HG03196 (cell line): ENCODE data around the gene LIMS2.

Source experiments
- ATAC-seq: cut with Tn5 transposase; IDR thresholded peaks from one replicate; pipeline ENCODE4 v1.9.1; 2021; ENCODE audit not compliant: unreplicated experiment

Gene LIMS2

DNA sequence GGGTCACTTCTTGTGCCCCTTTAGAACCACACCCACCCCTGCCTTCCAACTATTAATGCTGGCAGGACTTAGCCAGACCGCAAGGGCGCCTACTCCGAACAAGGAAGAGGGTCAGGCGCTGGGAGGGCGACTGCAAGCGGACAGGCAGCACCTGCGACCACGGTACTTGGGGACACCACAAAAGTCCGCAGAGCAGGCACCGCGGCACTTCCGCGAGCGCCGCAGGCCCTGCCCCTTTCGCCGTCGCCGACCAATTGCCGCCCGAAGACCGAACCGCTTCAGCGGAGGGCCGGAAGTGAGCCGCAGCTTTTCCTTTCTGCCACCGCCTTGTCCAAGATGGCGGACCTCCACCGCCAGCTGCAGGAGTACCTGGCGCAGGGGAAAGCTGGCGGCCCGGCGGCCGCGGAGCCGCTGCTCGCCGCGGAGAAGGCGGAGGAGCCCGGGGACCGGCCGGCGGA lies 25.9 kb upstream of the LIMS2 start, which contains the start of gene SFT2D3:
Gene SFT2D3, plus strand, starts transcription at position 305 of the 458 bp plus-strand sequence. Its CDS starts 32 bp downstream, at position 337.
- ATAC-seq: peak; percentile 67

GRCh38 chr2:127700527-127701192 lies 25.3 kb upstream of the LIMS2 start:
- ATAC-seq: peak; percentile 62

- no peak for ATAC-seq
Observed at GRCh38 chr2:127698553-127699355, 23.4 kb upstream of the LIMS2 start.

DNA sequence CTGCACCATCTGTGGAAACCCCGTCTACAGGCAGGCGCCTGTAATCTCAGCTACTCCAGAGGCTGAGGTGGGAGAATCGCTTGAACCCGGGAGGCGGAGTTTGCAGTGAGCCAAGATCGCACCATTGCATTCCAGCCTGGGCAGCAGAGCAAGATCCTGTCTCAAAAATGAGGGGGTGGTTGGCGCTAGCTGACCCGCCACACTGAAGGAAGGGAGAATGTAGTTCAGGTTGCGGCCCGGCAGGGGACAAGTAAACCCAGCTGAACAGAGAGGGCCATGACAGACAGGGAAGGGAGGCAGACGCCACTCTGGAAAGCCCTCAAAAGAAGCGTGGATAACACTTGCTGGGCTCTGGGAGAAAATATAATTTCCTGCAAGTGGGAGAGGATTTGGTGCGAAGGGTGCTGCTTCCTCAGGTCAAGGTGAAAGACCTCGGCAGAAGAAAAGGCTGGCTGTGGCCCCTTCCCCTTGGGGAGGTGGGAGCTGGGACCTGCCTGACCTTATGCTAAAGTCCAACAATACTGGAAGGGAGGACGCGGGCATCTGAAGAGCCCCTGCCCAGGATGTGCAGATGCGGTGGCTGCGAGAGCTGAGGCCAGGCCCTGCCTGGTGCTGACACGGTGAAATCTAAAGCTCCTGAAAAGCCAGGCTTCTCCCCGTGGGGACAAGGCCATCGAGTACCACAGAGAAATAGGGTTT lies 22.3 kb upstream of the LIMS2 start:
- ATAC-seq: no peak

DNA sequence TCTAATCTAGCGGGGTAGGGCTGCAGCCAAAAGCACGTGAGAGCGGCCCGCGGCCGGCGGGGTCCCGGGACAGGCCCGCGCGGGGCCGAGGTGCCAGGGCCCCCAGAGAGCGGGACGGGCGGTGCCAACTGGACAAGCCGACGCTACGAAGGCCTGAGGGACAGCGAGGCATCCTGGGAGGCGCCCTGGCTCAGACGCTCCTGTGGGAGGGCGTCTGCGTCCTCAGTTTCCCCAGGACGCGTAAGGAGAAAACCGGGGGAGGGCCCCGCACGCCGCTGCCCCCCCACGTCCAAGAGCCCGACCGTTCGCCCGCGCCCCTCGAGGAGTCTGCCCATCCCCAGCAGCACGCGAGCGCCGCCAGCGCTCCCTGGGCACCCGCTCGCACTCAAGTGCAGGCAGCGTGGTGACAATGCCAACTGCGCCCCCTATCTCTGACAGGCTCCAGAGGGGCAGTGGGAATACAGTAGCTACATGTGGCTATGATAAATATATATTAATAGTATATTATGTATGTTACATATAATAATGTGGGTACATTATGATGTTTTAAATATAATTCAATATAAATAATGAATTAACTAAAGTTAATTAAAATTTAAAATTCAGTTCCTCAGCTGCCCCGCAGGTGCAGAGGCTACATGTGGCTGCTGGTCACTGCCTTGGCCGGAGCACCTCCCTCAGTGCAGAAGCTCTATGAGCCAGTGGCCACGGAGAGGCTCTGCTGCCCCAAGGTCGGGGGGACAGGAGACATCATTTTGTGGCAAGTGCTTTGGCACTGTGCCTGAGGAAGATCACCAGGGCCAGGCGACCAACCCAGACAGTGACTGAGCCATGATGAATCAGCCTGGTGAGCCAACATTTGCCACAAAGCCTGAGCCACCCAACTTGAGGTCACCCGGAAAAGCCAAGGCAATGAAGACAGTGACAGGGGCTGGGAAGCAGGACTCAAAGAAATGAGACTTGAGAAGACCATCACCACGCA lies 20.5 kb upstream of the LIMS2 start:
- ATAC-seq: no peak

- ATAC-seq: no peak
Observed at GRCh38 chr2:127694986-127695385, 19.7 kb upstream of the LIMS2 start.

DNA sequence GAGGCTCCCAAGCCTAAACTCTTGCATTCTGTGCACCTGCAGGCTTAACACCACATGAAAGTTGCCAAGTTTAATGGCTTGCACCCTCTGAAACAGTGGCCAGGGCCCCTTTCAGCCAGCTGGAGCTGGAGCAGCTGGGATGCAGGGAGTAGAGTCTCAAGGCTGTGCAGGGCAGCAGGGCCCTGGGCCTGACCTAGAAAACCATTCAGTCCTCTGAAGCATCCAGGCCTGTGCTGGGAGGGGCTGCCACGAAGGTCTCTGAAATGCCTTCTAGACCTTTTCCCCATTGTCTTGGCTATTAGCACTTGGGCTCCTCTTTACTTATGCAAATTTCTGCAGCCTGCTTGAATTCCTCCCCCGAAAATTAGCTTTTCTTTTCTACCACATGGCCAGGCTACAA lies 15.4 kb upstream of the LIMS2 start:
- ATAC-seq: no peak

DNA sequence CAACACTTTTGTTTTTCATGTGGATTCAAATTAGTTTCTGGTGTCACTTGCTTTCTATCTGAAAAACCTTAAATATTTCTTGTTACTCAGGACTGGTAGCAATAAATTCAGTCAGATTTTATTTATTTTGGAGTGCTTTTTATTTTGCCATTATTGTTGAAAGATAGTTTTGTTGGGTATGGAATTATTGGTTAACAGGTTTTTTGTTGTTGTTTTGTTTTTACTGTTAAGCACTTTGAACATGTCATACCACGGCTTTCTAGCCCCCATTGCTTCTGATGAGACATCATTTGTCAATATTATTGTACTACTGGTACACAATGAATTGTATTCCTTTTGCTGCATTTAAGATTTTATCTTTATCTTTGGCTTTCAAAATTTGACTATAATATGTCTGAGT lies 13.1 kb upstream of the LIMS2 start:
- no peak for ATAC-seq

- ATAC-seq: no peak
Observed at GRCh38 chr2:127685410-127686080, 10.2 kb upstream of the LIMS2 start.

GRCh38 chr2:127683757-127684156 lies 8.4 kb upstream of the LIMS2 start:
- no peak for ATAC-seq

DNA sequence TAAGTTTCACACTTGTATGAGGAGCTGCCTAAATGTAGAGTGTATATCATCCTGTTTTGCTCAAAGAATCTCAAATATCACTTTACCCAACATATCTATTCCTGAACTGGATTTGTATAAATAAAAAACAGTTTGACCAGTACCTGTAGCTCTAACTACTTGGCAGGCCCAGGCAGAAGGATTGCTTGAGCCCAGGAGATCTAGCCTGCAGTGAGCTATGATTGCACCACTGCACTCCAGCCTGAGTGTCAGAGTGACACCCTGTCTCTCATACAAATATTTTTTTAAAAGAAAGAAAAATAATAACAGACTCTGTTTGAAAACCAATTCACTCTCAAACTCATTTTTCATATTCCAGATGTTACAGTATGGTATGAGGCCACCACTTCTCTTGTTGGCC lies 7.7 kb upstream of the LIMS2 start:
- no peak for ATAC-seq

- no peak for ATAC-seq
Observed at GRCh38 chr2:127681976-127682857, 6.9 kb upstream of the LIMS2 start.

- ATAC-seq: no peak
Observed at GRCh38 chr2:127681288-127681804, 6.0 kb upstream of the LIMS2 start.

DNA sequence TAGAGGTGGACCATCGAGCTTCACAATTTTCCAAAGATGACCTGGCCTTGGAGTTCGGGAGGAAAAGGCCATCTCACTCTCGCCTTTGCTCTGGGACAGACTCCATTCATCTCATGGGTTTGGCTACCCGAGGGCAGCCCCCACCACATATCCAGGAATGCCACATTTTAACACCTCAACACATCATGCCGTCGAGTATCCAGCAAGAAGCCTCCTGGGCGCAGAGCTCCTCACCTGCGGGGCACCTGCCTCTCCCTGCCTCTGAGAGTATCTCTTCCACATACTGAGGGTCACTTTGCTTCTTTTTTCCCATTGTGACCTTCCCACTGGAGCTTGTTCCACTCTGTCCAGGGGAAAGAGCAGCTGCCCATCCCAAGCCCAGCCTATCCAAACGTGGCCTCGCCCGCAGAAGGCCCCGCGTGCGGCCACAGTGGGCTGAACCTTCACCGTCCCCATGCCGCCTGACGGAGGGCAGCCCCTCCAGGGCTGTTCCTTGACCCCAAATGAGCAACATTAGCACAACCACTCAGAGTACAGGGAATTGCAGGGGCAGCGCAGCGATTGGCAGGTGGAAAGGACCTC lies 5.5 kb upstream of the LIMS2 start:
- no peak for ATAC-seq

GRCh38 chr2:127679680-127680361 lies 4.5 kb upstream of the LIMS2 start:
- no peak for ATAC-seq

GRCh38 chr2:127678991-127679390 lies 3.7 kb upstream of the LIMS2 start:
- no peak for ATAC-seq

DNA sequence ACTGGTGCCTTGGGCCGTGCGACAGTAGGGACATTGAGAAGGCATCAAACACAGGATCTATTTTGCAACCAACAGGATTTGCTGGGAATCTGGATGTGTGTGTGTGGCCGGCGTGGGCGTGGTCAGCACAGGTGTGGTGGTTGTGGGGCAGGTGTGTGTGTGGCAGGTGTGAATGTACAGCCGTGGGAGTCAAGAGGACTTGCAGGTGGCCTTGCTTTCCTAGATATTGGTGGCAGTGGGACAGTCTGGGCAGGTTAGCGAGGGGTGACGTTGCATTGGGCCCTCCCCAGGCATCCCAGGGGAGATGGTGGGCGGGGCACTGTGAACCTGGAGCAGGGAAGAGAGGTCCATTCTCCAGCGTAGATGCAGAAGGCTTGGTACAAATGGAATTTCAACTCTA lies 3.2 kb upstream of the LIMS2 start:
- no peak for ATAC-seq

- no peak for ATAC-seq
Observed at GRCh38 chr2:127676906-127677305, 1.6 kb upstream of the LIMS2 start.
